Osteocyte (in vitro differentiated cells): ENCODE measurements around the gene DMD. TPM values are rescaled to one million over a fixed set of nuclear protein-coding genes. Genes with fewer than 3 reads are reported as not detected.
A peak's percentile ranks its signal among the peaks of the same experiment; 100 is the strongest.
"Not testable (repeated sequence)": the region's sequence is repeated elsewhere in the genome, so short reads cannot be mapped to it uniquely, and the experiment has no call there.

Source experiments
- DNase-seq: peaks from one replicate; pipeline ENCODE4 v3.0.0; 2021; ENCODE audit warnings: mixed read lengths; ENCODE audit not compliant: unreplicated experiment; ENCODE audit errors: extremely low spot score
- H3K27ac Mint-ChIP-seq: one replicate; pipeline ENCODE4 v1.8.0; 2021; ENCODE audit warnings: mild to moderate bottlenecking, mixed read lengths; ENCODE audit not compliant: unreplicated experiment
- H3K27me3 Mint-ChIP-seq: one replicate; pipeline ENCODE4 v1.8.0; 2021; ENCODE audit warnings: mixed read lengths; ENCODE audit not compliant: unreplicated experiment
- H3K36me3 Mint-ChIP-seq: one replicate; pipeline ENCODE4 v1.8.0; 2021; ENCODE audit warnings: mixed read lengths; ENCODE audit not compliant: unreplicated experiment
- H3K4me1 Mint-ChIP-seq: one replicate; pipeline ENCODE4 v1.8.0; 2021; ENCODE audit warnings: mixed read lengths; ENCODE audit not compliant: unreplicated experiment
- H3K4me3 Mint-ChIP-seq: one replicate; pipeline ENCODE4 v1.8.0; 2021; ENCODE audit warnings: mild to moderate bottlenecking, moderate library complexity, mixed read lengths; ENCODE audit not compliant: unreplicated experiment
- H3K9me3 Mint-ChIP-seq: one replicate; pipeline ENCODE4 v1.8.0; 2021; ENCODE audit warnings: mixed read lengths; ENCODE audit not compliant: unreplicated experiment
- CTCF ChIP-seq: fragments of 200-600 bp; sonication (generic); IDR thresholded peaks from 2 replicates; pipeline ENCODE4 v1.5.0; 2021; ENCODE audit warnings: antibody characterized with exemption, mild to moderate bottlenecking, moderate library complexity
- total RNA-seq: library from RNA; stranded (reverse); gene quantifications from 2 replicates; pipeline ENCODE4 v1.2.1, GENCODE V29; 2021

The DMD gene
- total RNA-seq, 1 donor from 2014 or later = 317 TPM

- Mint-ChIP-seq H3K9me3 (peaks cover 15% of the 10 kb centered on the region), H3K4me1 (no peaks in the 10 kb centered on the region), H3K27me3 (no peaks in the 10 kb centered on the region), H3K36me3 (no peaks in the 10 kb centered on the region), H3K4me3 (no peak overlapping the region), H3K27ac (no peak overlapping the region)
- TF ChIP-seq CTCF = no peak
- no peak for DNase-seq
These were observed 1249.1 kb downstream of the DMD start for GRCh38 chrX:31962256-31962655.

GRCh38 chrX:31934842-31935370 is 1276.4 kb downstream of the DMD start:
- peaks cover 10% of the 10 kb centered on the region for H3K4me1 Mint-ChIP-seq
- no peak overlapping the region for H3K4me3 Mint-ChIP-seq
- no peak overlapping the region for H3K27ac Mint-ChIP-seq
- H3K36me3 Mint-ChIP-seq = no peaks in the 10 kb centered on the region
- no peaks in the 10 kb centered on the region for H3K27me3 Mint-ChIP-seq
- H3K9me3 Mint-ChIP-seq = no peaks in the 10 kb centered on the region
- TF ChIP-seq CTCF = no peak
- no peak for DNase-seq

- H3K36me3 Mint-ChIP-seq = no peaks in the 10 kb centered on the region
- TF ChIP-seq CTCF = no peak
- no peaks in the 10 kb centered on the region for H3K27me3 Mint-ChIP-seq
- DNase-seq = no peak
- H3K4me1 Mint-ChIP-seq = peaks cover 10% of the 10 kb centered on the region
- no peak overlapping the region for H3K4me3 Mint-ChIP-seq
- no peaks in the 10 kb centered on the region for H3K9me3 Mint-ChIP-seq
- H3K27ac Mint-ChIP-seq = no peak overlapping the region
These were observed 1277.3 kb downstream of the DMD start for GRCh38 chrX:31934015-31934414.

GRCh38 chrX:31932769-31933168 is 1278.6 kb downstream of the DMD start:
- no peak overlapping the region for H3K27ac Mint-ChIP-seq
- peaks cover 3% of the 10 kb centered on the region for H3K9me3 Mint-ChIP-seq
- H3K4me1 Mint-ChIP-seq = peaks cover 10% of the 10 kb centered on the region
- DNase-seq = no peak
- H3K36me3 Mint-ChIP-seq = no peaks in the 10 kb centered on the region
- no peak for TF ChIP-seq CTCF
- no peak overlapping the region for H3K4me3 Mint-ChIP-seq
- no peaks in the 10 kb centered on the region for H3K27me3 Mint-ChIP-seq

- not testable (repeated sequence) for H3K9me3 Mint-ChIP-seq, H3K27ac Mint-ChIP-seq, H3K4me1 Mint-ChIP-seq, DNase-seq, H3K27me3 Mint-ChIP-seq, H3K36me3 Mint-ChIP-seq, H3K4me3 Mint-ChIP-seq
These were observed 1279.0 kb downstream of the DMD start for GRCh38 chrX:31932320-31932719.

- Mint-ChIP-seq H3K4me1 (peaks cover 10% of the 10 kb centered on the region), H3K9me3 (peaks cover 8% of the 10 kb centered on the region), H3K27ac (peak overlapping the region; percentile 39), H3K27me3 (no peaks in the 10 kb centered on the region), H3K4me3 (no peak overlapping the region), H3K36me3 (no peaks in the 10 kb centered on the region)
- TF ChIP-seq CTCF = no peak
- no peak for DNase-seq
These were observed 1280.1 kb downstream of the DMD start for GRCh38 chrX:31931225-31931624.
